Measurements from ENCODE around the gene IFNW1.

The IFNW1 gene

GRCh38 chr9:21097817-21098216, 43.8 kb downstream of the IFNW1 start:
- Histone ChIP-seq H3K9me3 (no peaks in the 10 kb centered on the region), H3K27me3 (no peaks in the 10 kb centered on the region), H3K4me1 (ENCODE audit: control insufficient read depth in 1 of 2, insufficient read depth in 1 of 2, low read depth in 1 of 2, low read length in 1 of 2) (peaks cover 21 to 25% of the 10 kb centered on the region in 2 experiments), H3K36me3 (no peaks in the 10 kb centered on the region), H3K27ac (peak overlapping the region; percentile 71), H3K4me3 (ENCODE audit: low read depth in 1 of 2, low read length in 1 of 2) (no peak overlapping the region)
- TF ChIP-seq, protein P1, sequence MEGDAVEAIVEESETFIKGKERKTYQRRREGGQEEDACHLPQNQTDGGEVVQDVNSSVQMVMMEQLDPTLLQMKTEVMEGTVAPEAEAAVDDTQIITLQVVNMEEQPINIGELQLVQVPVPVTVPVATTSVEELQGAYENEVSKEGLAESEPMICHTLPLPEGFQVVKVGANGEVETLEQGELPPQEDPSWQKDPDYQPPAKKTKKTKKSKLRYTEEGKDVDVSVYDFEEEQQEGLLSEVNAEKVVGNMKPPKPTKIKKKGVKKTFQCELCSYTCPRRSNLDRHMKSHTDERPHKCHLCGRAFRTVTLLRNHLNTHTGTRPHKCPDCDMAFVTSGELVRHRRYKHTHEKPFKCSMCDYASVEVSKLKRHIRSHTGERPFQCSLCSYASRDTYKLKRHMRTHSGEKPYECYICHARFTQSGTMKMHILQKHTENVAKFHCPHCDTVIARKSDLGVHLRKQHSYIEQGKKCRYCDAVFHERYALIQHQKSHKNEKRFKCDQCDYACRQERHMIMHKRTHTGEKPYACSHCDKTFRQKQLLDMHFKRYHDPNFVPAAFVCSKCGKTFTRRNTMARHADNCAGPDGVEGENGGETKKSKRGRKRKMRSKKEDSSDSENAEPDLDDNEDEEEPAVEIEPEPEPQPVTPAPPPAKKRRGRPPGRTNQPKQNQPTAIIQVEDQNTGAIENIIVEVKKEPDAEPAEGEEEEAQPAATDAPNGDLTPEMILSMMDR (IDR thresholded peaks at IDR 0.05) = no peak

DNA sequence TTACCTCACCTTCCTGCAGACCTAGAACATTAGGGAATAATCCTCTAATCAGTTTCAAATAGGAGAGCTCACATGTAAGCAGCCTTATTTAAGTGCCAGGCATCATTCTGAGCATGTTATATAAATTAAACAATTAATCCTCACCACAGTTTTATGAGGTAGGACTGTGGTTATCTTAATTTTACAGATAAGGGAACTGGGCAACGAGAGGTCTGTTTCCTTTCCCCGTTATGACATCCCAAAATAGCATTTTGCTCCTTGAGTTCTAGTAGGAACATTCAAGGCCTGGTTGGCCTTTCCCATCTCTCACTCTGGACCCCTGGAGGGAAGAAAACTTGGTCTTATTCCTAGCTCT, 44.8 kb downstream of the IFNW1 start:
- Histone ChIP-seq H3K27ac (peak overlapping the region; percentile 71), H3K36me3 (no peaks in the 10 kb centered on the region), H3K27me3 (no peaks in the 10 kb centered on the region), H3K9me3 (no peaks in the 10 kb centered on the region), H3K4me3 (ENCODE audit: low read depth in 1 of 2, low read length in 1 of 2) (peak overlapping the region in 1 of 2 experiments; percentile 5), H3K4me1 (ENCODE audit: control insufficient read depth in 1 of 2, insufficient read depth in 1 of 2, low read depth in 1 of 2, low read length in 1 of 2) (peaks cover 21 to 25% of the 10 kb centered on the region in 2 experiments)
- TF ChIP-seq, protein P1 (IDR thresholded peaks at IDR 0.05) = no peak

DNA sequence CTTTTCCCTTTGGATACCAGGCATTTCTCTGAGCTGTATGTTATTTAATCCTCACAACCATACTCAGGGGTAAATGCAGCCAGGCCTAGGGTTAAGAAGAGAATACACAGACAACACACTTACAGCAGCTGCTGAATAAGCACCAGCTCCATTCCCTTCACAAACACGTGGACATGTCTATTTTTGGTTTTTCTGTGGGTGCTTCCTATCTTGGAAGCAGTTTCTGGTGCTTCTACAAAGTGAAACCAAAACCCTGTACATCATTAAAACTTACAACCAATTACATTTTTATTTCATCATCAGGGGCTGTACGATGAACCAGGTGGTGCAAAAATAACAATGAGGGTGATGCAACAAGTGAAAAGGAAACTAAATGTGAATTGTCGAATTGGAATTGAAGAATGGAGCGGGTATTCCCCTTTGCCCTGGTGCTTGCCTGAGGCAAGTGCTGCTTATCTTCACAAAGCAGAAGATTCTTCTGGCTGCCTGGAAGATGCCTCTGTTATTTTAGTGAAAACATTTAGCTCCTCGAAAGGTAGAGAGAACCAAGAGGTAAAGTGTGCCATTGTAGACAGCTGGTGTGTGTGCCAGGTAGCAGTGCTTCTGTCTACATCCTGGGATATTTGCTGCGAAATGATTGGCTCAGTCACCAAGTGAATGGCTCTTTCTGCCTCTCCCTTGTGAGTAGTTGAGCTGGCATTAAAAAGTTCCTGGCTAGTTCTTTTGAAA, 45.3 kb downstream of the IFNW1 start:
- Histone ChIP-seq H3K27me3 (no peaks in the 10 kb centered on the region), H3K27ac (peak overlapping the region; percentile 71), H3K4me3 (ENCODE audit: low read depth in 1 of 2, low read length in 1 of 2) (peak overlapping the region; percentile 5), H3K4me1 (ENCODE audit: control insufficient read depth in 1 of 2, insufficient read depth in 1 of 2, low read depth in 1 of 2, low read length in 1 of 2) (peaks cover 21 to 25% of the 10 kb centered on the region in 2 experiments), H3K36me3 (no peaks in the 10 kb centered on the region), H3K9me3 (no peaks in the 10 kb centered on the region)
- TF ChIP-seq, protein P1 (IDR thresholded peaks at IDR 0.05) = no peak

DNA sequence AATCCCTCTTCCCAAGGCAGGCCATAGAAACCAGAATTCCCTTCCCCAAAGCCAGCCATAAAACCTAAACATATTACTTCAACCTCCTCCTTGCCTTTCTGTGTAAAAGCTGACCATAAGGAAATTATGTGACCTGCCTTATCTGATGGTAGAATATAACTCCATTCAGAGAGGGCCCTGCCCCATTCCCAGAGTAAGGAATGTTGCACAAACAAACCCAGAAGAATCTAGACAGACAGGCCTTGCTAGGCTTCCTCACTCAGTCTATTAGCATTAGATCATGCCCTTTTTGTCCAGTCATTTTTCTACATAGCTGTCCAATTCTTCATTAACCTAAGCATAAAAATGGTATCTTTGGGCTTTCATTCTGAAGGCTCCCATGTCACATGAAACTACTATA, 46.1 kb downstream of the IFNW1 start:
- no peak overlapping the region for H3K4me3 ChIP-seq (ENCODE audit: low read depth in 1 of 2, low read length in 1 of 2)
- H3K27me3 ChIP-seq = no peaks in the 10 kb centered on the region
- H3K4me1 ChIP-seq (ENCODE audit: control insufficient read depth in 1 of 2, insufficient read depth in 1 of 2, low read depth in 1 of 2, low read length in 1 of 2) = peaks cover 21 to 25% of the 10 kb centered on the region in 2 experiments
- H3K36me3 ChIP-seq = no peaks in the 10 kb centered on the region
- H3K27ac ChIP-seq = peak overlapping the region; percentile 71
- TF ChIP-seq, protein P1 (IDR thresholded peaks at IDR 0.05) = no peak
- no peaks in the 10 kb centered on the region for H3K9me3 ChIP-seq
